SKM-1 treated with dmso at 0.1 percent for 144 hours (cell line): ENCODE measurements around the gene ANTXR2.
A peak's percentile ranks its signal among the peaks of the same experiment; 100 is the strongest.

ENCODE experiments used
- DNase-seq: peaks from one replicate; lab custom pipeline; 2025; ENCODE audit not compliant: unreplicated experiment; lab: John Stamatoyannopoulos, UW

Gene ANTXR2

GRCh38 chr4:80092847-80093246, 19.8 kb upstream of the ANTXR2 start:
- no peak for DNase-seq

- no peak for DNase-seq
These were observed 19.1 kb upstream of the ANTXR2 start for GRCh38 chr4:80092088-80092487.

GRCh38 chr4:80091688-80092087, 18.7 kb upstream of the ANTXR2 start:
- no peak for DNase-seq

- DNase-seq: no peak
These were observed 18.2 kb upstream of the ANTXR2 start for GRCh38 chr4:80091184-80091583.

GRCh38 chr4:80090090-80090489, 17.1 kb upstream of the ANTXR2 start:
- DNase-seq: no peak

- no peak for DNase-seq
These were observed 15.4 kb upstream of the ANTXR2 start for GRCh38 chr4:80088471-80088870.

- no peak for DNase-seq
These were observed 13.3 kb upstream of the ANTXR2 start for GRCh38 chr4:80086296-80086695.

- no peak for DNase-seq
These were observed 12.1 kb upstream of the ANTXR2 start for GRCh38 chr4:80085081-80085480.

- DNase-seq: no peak
These were observed 9.7 kb upstream of the ANTXR2 start for GRCh38 chr4:80082693-80083092.

GRCh38 chr4:80081566-80081965, 8.5 kb upstream of the ANTXR2 start:
- no peak for DNase-seq

- peak; percentile 47 for DNase-seq
These were observed 6.4 kb upstream of the ANTXR2 start for GRCh38 chr4:80079255-80079923.

GRCh38 chr4:80078346-80079092, 5.5 kb upstream of the ANTXR2 start:
- DNase-seq: no peak

- no peak for DNase-seq
These were observed 4.6 kb upstream of the ANTXR2 start for GRCh38 chr4:80077639-80078038.

- no peak for DNase-seq
These were observed 3.7 kb upstream of the ANTXR2 start for GRCh38 chr4:80076681-80077080.

GRCh38 chr4:80075995-80076675, 3.1 kb upstream of the ANTXR2 start:
- no peak for DNase-seq

GRCh38 chr4:80074651-80075050, 1.6 kb upstream of the ANTXR2 start:
- no peak for DNase-seq

GRCh38 chr4:80074069-80074468, 1.0 kb upstream of the ANTXR2 start:
- DNase-seq: no peak

- peak; percentile 94 for DNase-seq
These were observed 512 bp upstream of the ANTXR2 start for GRCh38 chr4:80073473-80074008.

- DNase-seq: no peak
These were observed 743 bp downstream of the ANTXR2 start for GRCh38 chr4:80072228-80072743.

- DNase-seq: peak; percentile 14
These were observed 1.3 kb downstream of the ANTXR2 start for GRCh38 chr4:80071604-80072227.
